ENCODE data around the gene TNFSF10.

DNA sequence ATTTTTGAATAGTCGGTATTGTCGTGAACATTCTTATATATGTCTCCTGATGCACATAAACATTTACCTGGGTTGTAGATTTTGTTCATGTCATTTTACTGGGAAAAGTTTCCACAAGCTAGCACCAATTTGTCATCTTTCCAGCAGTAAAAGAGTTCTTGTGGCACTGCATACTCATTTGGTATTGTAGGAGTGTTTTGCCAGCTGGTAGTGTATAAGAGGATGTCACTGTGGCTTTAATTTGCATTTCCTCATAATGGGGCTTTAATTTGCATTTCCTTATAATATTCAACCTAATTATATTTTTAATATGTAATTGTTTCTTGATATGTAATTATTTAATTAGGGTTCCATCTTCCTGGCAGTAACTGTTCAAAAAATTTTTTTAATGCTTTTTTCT, 21.2 kb upstream of the TNFSF10 start:
- TF ChIP-seq TAF1 (IDR thresholded peaks at IDR 0.05; ENCODE audit: borderline replicate concordance, insufficient read depth, low read length) (no peak), POLR2AphosphoS5 (IDR thresholded peaks at IDR 0.05; ENCODE audit: low read depth, low read length) (no peak)
